HEK293 (cell line): ENCODE measurements around the gene ZNF319.

Source experiments
- CTCF ChIA-PET: fragments of 350-600 bp; formaldehyde crosslinking; extraction: SDS; loops from one replicate; lab custom pipeline; 2021; ENCODE audit warnings: antibody characterized with exemption; lab: Yijun Ruan, JAX
- POLR2A ChIA-PET: fragments of 300-600 bp; formaldehyde crosslinking; extraction: SDS; loops from one replicate; lab custom pipeline; 2020; ENCODE audit warnings: antibody characterized with exemption, inconsistent platforms; lab: Yijun Ruan, JAX
- H3K27ac ChIP-seq: fragments of 200-500 bp; sonication (Bioruptor generic); 2 replicates; pipeline ENCODE4 v1.5.1; 2014; ENCODE audit warnings: low read depth, low read length, control low read depth, inconsistent platforms; ENCODE audit errors: extremely low read depth
- H3K36me3 ChIP-seq, 2 experiments: fragments of 200-500 bp in 1 of 2; sonication (Bioruptor generic) in 1 of 2; 1 replicate in 1 of 2; 2 replicates in 1 of 2; pipeline ENCODE4 v1.5.1; 2014 to 2017; ENCODE audit warnings: inconsistent platforms in 2 of 2, low read length in 2 of 2; ENCODE audit not compliant: control insufficient read depth in 2 of 2, insufficient read depth in 1 of 2
- H3K4me1 ChIP-seq: fragments of 200-500 bp; sonication (Bioruptor generic); 2 replicates; pipeline ENCODE4 v1.5.1; 2014; ENCODE audit warnings: mild to moderate bottlenecking, low read length, inconsistent platforms; ENCODE audit not compliant: control insufficient read depth, insufficient read depth
- H3K4me3 ChIP-seq: 2 replicates; pipeline ENCODE4 v1.5.1; 2011; ENCODE audit warnings: low read depth, mild to moderate bottlenecking, control low read depth, low read length, moderate library complexity
- H3K9me3 ChIP-seq: fragments of 200-500 bp; sonication (Bioruptor generic); 2 replicates; pipeline ENCODE4 v1.5.1; 2014; ENCODE audit warnings: low read depth, low read length, inconsistent platforms; ENCODE audit not compliant: control insufficient read depth, insufficient read depth
- EGR2 ChIP-seq: fragments of 450-650 bp; formaldehyde crosslinking; IDR thresholded peaks from 2 replicates; pipeline ENCODE4 v1.5.1; 2016; ENCODE audit warnings: low read depth, missing biosample characterization, missing genetic modification characterization
- GLIS2 ChIP-seq: fragments of 450-650 bp; formaldehyde crosslinking; IDR thresholded peaks from 2 replicates; pipeline ENCODE4 v1.5.1; 2016; ENCODE audit warnings: missing biosample characterization, missing genetic modification characterization
- KLF10 ChIP-seq: fragments of 450-650 bp; IDR thresholded peaks from 2 replicates; pipeline ENCODE4 v1.5.1; 2018; ENCODE audit warnings: missing biosample characterization, mild to moderate bottlenecking, missing genetic modification characterization
- KLF16 ChIP-seq: fragments of 450-650 bp; formaldehyde crosslinking; IDR thresholded peaks from 2 replicates; pipeline ENCODE4 v1.5.1; 2017; ENCODE audit warnings: missing biosample characterization, missing genetic modification characterization
- PBX3 ChIP-seq: sonication (generic); formaldehyde crosslinking; IDR thresholded peaks from 2 replicates; pipeline ENCODE4 v1.8.1; 2022; ENCODE audit warnings: mild to moderate bottlenecking, moderate library complexity, missing genetic modification reagents
- PRDM2 ChIP-seq: fragments of 450-650 bp; formaldehyde crosslinking; IDR thresholded peaks from 2 replicates; pipeline ENCODE4 v1.5.1; 2016; ENCODE audit warnings: missing biosample characterization, missing genetic modification characterization, borderline replicate concordance
- SCRT1 ChIP-seq: fragments of 450-650 bp; formaldehyde crosslinking; IDR thresholded peaks from 2 replicates; pipeline ENCODE4 v1.5.1; 2016; ENCODE audit warnings: missing biosample characterization, missing genetic modification characterization, borderline replicate concordance
- SP2 ChIP-seq: fragments of 450-650 bp; formaldehyde crosslinking; IDR thresholded peaks from 2 replicates; pipeline ENCODE4 v1.5.1; 2016; ENCODE audit warnings: missing biosample characterization, missing genetic modification characterization
- ZBTB48 ChIP-seq: fragments of 450-650 bp; formaldehyde crosslinking; IDR thresholded peaks from 2 replicates; pipeline ENCODE4 v1.5.1; 2016; ENCODE audit warnings: missing biosample characterization, missing genetic modification characterization
- ZIC2 ChIP-seq: fragments of 450-650 bp; formaldehyde crosslinking; IDR thresholded peaks from 2 replicates; pipeline ENCODE4 v1.5.1; 2016; ENCODE audit warnings: missing biosample characterization, missing genetic modification characterization
- ZNF2 ChIP-seq: fragments of 450-650 bp; formaldehyde crosslinking; IDR thresholded peaks from 2 replicates; pipeline ENCODE4 v1.5.1; 2016; ENCODE audit warnings: missing biosample characterization, missing genetic modification characterization
- ZNF292 ChIP-seq: fragments of 450-650 bp; formaldehyde crosslinking; IDR thresholded peaks from 2 replicates; pipeline ENCODE4 v1.5.1; 2016; ENCODE audit warnings: low read depth, missing biosample characterization, missing genetic modification characterization, borderline replicate concordance
- ZNF335 ChIP-seq: fragments of 450-650 bp; formaldehyde crosslinking; conservative IDR thresholded peaks from 2 replicates; pipeline ENCODE4 v1.5.1; 2016; ENCODE audit warnings: missing biosample characterization, missing genetic modification characterization
- ZNF404 ChIP-seq: fragments of 450-650 bp; formaldehyde crosslinking; IDR thresholded peaks from 2 replicates; pipeline ENCODE4 v1.5.1; 2017; ENCODE audit warnings: missing biosample characterization, missing genetic modification characterization
- ZNF449 ChIP-seq: fragments of 450-650 bp; formaldehyde crosslinking; IDR thresholded peaks from 2 replicates; pipeline ENCODE4 v1.5.1; 2017; ENCODE audit warnings: missing biosample characterization, mild to moderate bottlenecking, missing genetic modification characterization, moderate library complexity
- ZNF518A ChIP-seq: fragments of 450-650 bp; formaldehyde crosslinking; conservative IDR thresholded peaks from 2 replicates; pipeline ENCODE4 v1.5.1; 2016; ENCODE audit warnings: low read depth, missing biosample characterization, missing genetic modification characterization
- ZNF521 ChIP-seq: fragments of 450-650 bp; formaldehyde crosslinking; IDR thresholded peaks from 2 replicates; pipeline ENCODE4 v1.5.1; 2017; ENCODE audit warnings: missing biosample characterization, mild to moderate bottlenecking, missing genetic modification characterization
- ZNF548 ChIP-seq: fragments of 450-650 bp; formaldehyde crosslinking; IDR thresholded peaks from 2 replicates; pipeline ENCODE4 v1.5.1; 2016; ENCODE audit warnings: missing biosample characterization, missing genetic modification characterization
- ZNF621 ChIP-seq: fragments of 450-650 bp; formaldehyde crosslinking; IDR thresholded peaks from 2 replicates; pipeline ENCODE4 v1.5.1; 2017; ENCODE audit warnings: missing biosample characterization, missing genetic modification characterization
- ZNF692 ChIP-seq: fragments of 450-650 bp; formaldehyde crosslinking; IDR thresholded peaks from 2 replicates; pipeline ENCODE4 v1.5.1; 2016; ENCODE audit warnings: missing biosample characterization, missing genetic modification characterization

Gene ZNF319

GRCh38 chr16:57999971-58000705 is at the start of gene ZNF319:
Gene ZNF319, minus strand, starts transcription at chr16:58000672. Its CDS starts 2,407 bp downstream, at chr16:57998265.
- Histone ChIP-seq H3K4me1 (no peaks in the 10 kb centered on the region), H3K27ac (peak within 1 kb of the TSS; percentile 40; the same call in 1 of the 2 replicates)
- CTCF ChIA-PET, result interaction anchor here (0.6 to 3.6 kb wide), 8 partner anchors 18 to 417 kb away, joined by 3 to 22 read pairs (median 4); no protein-coding TSS in a partner anchor
- TF ChIP-seq SP2 (tag by site-specific recombination) (no peak), KLF16 (tag by site-specific recombination) (no peak), SCRT1 (no peak), PRDM2 (0 out of 2 replicates have a peak, but pooled peaks have one; percentile 48), KLF10 (no peak), EGR2 (tag by site-specific recombination) (no peak), ZIC2 (tag by site-specific recombination) (peak; percentile 30; the same call in 1 of the 2 replicates), ZNF335 (tag by site-specific recombination) (peak; percentile 46; the same call in 1 of the 2 replicates), GLIS2 (peak; percentile 82), ZNF518A (tag by site-specific recombination) (no peak), PBX3 (no peak), ZNF692 (no peak), ZNF521 (tag by site-specific recombination) (no peak), ZNF404 (tag by site-specific recombination) (no peak), ZNF449 (tag by site-specific recombination) (no peak), ZNF292 (no peak), ZBTB48 (tag by site-specific recombination) (no peak), ZNF548 (tag by site-specific recombination) (no peak), ZNF2 (no peak), ZNF621 (tag by site-specific recombination) (no peak)

More at GRCh38 chr16:57999971-58000705, at the start of gene ZNF319:
- Histone ChIP-seq H3K36me3 (peaks cover 0 to 55% of the 10 kb centered on the region in 2 experiments; a peak in 1 of 3 replicates), H3K9me3 (no peaks in the 10 kb centered on the region), H3K4me3 (peak within 1 kb of the TSS; percentile 77)
- POLR2A ChIA-PET, result interaction anchor here (0.6 to 1.3 kb wide), 3 partner anchors 14 to 129 kb away, joined by 3 to 8 read pairs (median 5); partner anchors contain the start of gene CFAP20
